GM21515 (cell line): ENCODE measurements around the gene CDO1.

Experiments
- ATAC-seq: cut with Tn5 transposase; IDR thresholded peaks from one replicate; pipeline ENCODE4 v1.9.1; 2021; ENCODE audit not compliant: unreplicated experiment

CDO1 gene

DNA sequence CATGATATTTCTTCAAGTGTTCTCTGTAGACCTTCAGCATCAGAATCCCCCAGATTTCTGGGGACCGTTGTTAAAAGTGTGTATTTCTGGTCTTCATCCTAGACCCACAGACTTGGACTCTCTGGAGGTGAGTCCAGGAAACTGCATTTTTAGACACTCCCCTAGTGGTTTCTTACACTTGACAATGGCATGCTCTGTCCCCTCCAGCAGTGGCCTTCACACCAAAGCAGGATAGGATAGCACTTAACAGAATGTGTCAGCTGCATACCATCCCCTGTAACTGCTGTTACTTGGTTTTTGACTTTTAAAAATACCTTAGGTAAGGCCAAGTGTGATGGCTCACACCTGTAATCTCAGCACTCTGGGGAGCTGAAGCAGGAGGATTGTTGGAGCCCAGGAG lies 20.8 kb downstream of the CDO1 start:
- ATAC-seq = no peak

DNA sequence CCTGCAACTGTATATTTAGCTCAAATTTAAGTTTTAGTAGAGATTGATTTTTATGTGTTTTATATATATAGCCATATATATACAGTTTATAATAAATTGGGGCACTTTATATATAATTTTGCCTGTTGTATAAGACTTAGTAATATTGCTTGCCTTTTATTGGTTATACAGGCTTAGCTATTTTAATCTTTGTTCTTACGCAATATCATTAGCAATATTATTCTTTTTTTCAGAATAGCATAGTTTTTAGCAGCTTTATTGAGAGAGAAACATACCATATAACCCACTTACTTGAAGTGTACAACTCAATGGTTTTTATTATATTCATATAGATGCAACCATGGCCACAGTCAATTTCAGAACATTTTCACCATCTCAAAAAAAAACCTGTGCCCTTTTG lies 28.0 kb downstream of the CDO1 start:
- ATAC-seq = no peak

DNA sequence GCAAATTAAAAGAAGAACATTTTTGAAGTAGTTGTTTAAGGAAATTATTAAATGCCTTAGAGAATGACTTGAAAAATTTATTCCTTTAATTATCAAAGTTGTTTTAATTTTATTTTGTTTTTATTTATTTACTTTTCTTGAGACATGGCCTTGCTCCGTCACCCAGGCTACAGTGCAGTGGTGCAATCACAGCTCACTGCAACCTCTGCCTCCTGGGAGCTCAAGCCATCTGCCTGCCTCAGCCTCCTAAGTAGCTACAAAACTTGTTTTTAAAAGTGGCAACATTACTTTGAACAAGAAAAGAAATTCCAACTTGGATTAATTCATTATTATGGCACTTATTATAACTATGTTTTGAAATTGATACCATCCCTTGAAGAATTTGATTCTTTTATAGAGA lies 29.0 kb downstream of the CDO1 start:
- ATAC-seq = no peak

DNA sequence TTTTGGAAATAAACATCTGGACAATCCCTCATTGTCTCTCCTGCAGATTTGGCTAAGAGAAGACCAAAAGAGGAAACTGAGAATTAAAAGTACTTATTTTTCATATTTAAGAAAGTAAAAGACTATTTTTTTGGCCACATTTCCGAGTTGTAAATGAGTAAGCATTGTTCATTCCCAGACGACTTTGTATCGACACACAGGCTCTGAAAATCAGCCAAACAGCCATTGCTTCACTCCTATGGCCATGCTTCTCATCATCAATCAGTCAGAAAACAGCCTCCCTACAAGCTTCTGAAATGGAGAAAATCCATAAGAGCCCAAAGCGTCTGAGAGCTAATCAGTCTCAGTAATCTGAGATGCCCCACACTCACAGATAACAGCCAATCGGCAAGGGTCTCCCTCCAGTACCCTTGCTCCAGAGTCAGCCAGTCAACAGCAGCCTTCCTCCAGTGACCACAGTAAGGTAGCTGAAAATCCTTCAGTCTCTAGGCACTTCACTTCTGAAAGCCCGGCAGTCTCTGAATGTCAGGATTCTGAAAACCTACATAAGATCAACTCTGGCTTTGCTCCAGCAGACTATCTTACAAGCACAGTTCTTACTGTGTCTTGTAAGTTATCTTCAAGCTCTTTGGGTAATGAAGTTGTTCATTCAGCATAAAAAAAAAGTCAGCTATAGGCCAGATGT lies 30.9 kb downstream of the CDO1 start:
- ATAC-seq = no peak

DNA sequence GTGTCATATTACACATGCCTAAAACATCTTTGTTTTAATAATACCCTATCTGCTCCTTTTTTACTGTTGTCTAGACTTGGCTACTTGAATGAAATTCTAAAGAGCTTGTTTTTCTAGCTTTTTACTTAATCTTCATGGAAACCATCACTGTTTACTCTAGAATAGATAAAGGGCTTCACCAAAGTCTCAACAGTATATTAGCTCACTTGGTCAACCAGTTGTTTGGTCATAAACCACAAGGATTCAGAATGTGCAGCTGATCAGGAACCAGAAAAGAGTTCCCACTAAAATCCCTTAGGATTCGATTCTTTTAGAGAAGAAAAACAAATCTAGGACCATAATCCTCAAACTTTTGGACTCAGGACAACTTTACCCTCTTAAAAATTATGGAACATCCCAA lies 38.0 kb downstream of the CDO1 start:
- ATAC-seq = no peak

DNA sequence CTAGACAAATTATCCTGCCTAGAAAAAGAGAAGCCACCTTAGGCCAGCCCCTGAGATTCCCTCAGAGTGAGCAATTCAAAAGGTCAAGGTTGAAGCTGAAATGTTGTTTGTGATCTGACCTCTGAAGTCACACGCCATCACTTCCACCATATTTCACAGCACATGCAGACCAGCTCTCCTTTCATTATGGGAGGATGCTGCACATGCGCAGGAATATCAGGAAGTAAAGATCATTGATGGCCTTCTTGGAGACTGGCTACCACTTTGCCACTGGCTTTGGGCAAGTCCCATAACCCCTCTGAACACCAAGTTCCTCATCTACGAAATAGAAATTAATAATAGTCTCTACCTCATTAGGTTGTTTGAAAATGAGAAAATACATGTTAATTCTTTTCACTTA lies 39.5 kb downstream of the CDO1 start:
- no peak for ATAC-seq

DNA sequence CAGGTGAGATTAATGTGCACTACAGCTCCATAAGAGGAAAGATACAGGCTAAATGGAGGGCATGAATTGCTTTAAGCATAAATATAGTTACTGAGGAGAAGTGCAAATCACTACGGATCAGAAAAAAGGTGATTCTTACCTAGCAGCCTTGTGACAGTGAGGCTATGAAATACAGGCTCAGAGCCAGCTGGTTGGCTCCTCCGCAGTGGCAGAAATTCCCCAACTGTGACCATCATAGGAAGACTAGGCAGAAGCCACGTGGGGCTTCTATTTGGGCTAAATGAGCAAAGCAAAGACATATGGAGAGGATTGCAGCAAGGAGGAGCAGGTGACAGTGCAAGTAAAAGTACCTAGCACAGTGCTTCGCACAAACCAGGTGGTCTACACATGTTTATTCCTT lies 40.5 kb downstream of the CDO1 start:
- no peak for ATAC-seq

DNA sequence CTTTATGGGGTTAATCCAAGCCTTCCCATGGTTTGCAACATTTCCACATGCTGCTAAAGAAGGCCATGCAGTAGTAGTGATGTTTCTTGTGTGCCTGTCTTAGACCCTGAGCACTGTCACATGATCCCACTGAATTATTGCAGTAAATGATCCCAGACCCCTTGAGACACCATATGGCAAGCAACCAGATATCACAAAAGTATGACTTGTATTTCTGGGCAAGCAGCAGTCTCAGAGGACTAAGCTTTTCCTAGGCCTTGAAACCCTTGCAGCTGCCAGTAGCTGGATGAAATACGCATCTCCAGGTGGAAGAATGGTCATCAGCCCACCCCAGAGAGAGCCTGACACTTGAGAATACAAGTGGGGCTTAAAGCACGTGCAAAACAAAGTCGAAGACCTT lies 41.8 kb downstream of the CDO1 start:
- ATAC-seq = no peak

DNA sequence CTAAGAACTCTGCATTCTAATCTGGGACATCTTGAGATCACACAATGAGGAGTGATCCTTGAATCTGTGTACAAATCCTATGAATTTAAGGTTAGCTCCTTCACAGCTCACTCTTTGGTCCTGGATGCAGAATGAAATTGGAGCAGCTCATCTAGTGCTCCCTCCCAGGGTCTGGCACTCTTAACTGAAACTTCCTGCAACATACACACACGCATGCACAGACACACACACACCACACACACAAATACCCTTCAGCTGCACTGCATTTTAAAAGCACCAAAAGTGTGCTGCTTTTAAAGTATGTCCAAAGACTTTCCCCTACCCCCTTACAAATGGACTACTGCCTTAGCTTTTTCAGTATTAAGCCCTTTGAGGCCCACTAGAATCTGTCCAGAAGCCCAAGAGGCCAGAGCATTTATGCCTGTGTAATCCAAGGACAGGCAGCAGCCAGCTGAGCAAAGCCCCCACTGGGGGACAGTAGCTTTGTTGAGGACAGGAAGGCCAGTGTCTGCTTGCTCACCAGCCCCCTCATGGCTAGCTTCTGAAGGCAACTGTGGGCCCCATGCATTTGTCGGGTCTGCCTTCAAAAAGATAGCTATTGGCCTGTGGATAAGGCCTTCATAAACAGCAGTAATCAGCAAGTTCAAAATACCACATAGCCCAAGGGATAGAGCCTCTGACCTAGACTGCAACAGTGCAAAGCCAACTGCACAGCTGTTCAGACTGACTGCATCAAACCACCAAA lies 43.6 kb downstream of the CDO1 start:
- ATAC-seq = no peak

DNA sequence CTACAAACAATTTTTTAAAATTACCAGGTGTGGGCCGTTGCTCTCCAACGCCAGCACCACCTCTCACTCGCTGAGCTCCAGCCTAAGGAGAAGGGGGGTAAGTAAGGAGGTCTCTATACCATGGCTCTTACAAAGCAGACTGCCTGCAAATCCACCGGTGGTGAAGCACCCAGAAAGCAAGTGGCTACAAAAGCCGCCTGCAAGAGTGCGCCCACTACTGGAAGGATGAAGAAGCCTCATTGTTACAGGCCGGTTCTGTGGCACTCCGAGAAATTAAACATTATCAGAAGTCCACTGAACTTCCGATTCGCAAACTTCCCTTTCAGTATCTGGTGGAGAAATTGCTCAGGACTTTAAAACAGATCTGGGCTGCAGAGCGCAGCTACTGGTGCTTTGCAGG lies 46.0 kb downstream of the CDO1 start:
- ATAC-seq = no peak

DNA sequence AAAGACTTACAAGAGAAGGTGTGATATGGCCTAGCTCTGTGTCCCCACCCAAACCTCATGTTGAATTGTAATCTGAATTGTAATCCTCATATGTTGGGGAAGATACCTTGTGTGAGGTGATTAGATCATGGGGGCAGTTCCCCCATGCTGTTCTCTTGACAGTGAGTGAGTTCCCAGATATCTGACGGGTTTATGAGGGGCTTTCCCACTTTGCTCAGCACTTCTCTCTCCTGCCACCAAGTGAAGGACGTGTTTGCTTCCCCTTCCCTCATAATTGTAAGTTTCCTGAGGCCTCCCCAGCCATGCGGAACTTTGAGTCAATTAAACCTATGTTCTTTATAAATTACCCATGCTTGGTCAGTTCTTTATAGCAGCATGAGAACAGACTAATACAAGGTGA lies 49.0 kb downstream of the CDO1 start:
- ATAC-seq = no peak

DNA sequence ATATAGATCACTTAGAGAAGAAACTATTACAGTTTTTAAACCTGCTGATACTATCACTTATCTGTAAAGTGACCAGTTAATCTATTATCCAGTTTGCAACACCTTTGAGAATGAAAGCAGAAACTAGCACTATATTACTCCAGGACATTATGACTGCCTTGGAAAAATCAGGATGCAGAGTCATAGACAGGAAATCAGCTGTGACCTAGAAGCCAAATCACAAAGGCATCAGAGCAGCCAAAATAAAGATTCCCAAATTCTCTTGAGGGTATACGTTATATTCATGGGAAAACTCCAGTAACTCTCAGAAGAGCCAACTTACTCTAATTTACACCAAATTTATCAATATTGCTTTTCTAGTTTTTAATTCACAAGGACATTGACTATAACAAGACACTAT lies 49.9 kb downstream of the CDO1 start:
- no peak for ATAC-seq

DNA sequence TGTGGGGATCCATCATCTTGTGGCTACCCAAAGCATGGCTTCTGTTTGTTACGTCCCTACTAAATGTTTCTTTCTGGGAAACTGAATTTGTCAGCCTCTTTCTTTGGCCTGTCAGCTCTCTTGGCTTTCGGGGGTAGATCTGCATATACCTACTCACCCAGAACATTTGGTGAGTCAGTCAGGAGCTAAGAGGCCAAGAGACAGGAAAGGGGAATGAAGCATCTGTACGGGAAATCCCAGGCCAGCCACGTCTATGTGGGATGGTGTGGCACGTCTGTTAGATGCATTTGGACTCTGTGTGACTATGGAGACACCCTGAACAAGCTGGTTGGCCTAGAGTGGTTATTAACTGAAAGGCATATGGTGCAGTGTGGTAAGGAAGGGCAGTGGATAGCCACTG lies 58.1 kb downstream of the CDO1 start:
- no peak for ATAC-seq

DNA sequence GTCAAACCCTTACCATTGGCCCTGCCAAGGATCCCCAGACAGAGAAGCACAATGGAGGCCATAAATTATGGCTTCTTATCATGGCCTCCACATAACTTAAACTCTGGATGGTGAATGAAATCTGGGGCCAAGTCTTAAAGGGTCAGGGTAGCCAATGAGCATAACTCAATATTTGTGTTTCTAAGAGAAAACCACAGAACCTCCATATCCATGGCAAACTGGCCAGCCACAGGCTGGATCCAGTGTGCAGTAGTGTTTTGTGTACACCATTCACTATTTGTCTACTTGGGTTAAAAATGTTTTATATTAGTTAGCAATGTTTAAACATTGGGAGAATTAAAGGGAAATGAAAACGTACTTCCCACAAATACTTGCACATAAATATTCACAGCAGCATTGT lies 60.8 kb downstream of the CDO1 start:
- ATAC-seq = no peak
